Ectodermal cell (in vitro differentiated cells): ENCODE results near the gene ITM2C.
A peak's percentile ranks its signal among the peaks of the same experiment; 100 is the strongest.

Experiments used
- H3K27ac ChIP-seq: 2 replicates; pipeline ENCODE4 v1.7.0; 2013; ENCODE audit warnings: mild to moderate bottlenecking, low read depth, low read length; ENCODE audit not compliant: insufficient read depth, poor library complexity, severe bottlenecking
- H3K27me3 ChIP-seq: 2 replicates; pipeline ENCODE4 v1.7.0; 2013; ENCODE audit warnings: mild to moderate bottlenecking, low read length; ENCODE audit not compliant: insufficient read depth, control insufficient read depth, poor library complexity, severe bottlenecking
- H3K36me3 ChIP-seq: one replicate; pipeline ENCODE4 v1.7.0; 2013; ENCODE audit warnings: low read length; ENCODE audit not compliant: control insufficient read depth, insufficient read depth
- H3K4me1 ChIP-seq: one replicate; pipeline ENCODE4 v1.7.0; 2013; ENCODE audit warnings: low read length; ENCODE audit not compliant: control insufficient read depth, insufficient read depth
- H3K4me3 ChIP-seq: 2 replicates; pipeline ENCODE4 v1.7.0; 2013; ENCODE audit warnings: low read depth, low read length, control low read depth; ENCODE audit not compliant: insufficient read depth
- H3K9me3 ChIP-seq: 2 replicates; pipeline ENCODE4 v1.7.0; 2013; ENCODE audit warnings: mild to moderate bottlenecking, low read length, moderate library complexity; ENCODE audit not compliant: control insufficient read depth
- WGBS, 2 experiments: methylation state at CpG; one replicate each; pipeline ENCODE4 v1.1.7; 2013; ENCODE audit warnings: missing lambda C conversion rate in 2 of 2; 5-methylcytosine and 5-hydroxymethylcytosine counted together

Gene ITM2C

DNA sequence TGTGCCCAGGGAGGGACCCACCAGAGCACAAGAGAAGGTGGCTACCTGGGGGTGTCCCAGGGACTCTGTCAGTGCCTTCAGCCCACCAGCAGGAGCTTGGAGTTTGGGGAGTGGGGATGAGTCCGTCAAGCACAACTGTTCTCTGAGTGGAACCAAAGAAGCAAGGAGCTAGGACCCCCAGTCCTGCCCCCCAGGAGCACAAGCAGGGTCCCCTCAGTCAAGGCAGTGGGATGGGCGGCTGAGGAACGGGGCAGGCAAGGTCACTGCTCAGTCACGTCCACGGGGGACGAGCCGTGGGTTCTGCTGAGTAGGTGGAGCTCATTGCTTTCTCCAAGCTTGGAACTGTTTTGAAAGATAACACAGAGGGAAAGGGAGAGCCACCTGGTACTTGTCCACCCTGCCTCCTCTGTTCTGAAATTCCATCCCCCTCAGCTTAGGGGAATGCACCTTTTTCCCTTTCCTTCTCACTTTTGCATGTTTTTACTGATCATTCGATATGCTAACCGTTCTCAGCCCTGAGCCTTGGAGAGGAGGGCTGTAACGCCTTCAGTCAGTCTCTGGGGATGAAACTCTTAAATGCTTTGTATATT lies 14.0 kb downstream of the ITM2C start:
- Histone ChIP-seq H3K4me3 (no peak overlapping the region), H3K9me3 (no peaks in the 10 kb centered on the region), H3K4me1 (peaks cover 8% of the 10 kb centered on the region), H3K27ac (no peak overlapping the region), H3K27me3 (no peaks in the 10 kb centered on the region), H3K36me3 (peaks cover 4% of the 10 kb centered on the region)
- WGBS, 2 experiments: 93% methylated on average over 10 of the region's 10 CpGs

DNA sequence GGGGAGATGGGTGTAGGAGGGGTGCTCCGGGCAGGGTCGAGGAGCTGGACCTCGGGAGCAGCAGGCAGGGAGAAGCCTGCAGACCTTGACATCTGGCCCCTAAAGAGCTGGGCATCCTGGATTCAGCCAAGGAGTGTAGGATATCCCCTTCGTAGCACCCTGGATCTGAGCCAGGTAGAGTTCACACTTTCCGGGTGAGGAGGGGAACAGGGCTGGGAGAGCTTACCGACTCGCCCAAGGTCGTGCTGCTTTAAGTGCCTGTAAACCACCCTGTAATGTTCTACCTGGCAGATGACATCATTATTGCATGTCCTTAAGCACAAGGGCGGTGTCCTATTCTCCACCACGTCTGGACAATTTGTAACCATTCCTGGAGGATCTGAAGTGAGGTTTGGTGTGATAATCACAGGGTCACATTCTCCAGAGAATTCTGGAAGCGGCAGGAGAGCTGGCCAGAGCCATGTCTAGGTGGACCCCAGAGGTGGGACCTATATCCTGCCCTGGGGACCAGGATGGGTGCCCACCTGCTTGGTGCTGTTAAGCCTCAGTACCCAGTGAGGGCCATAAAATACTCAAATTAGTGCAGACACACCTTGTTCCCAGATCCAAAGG lies 14.6 kb downstream of the ITM2C start:
- H3K4me1 ChIP-seq: peaks cover 8% of the 10 kb centered on the region
- H3K27ac ChIP-seq: no peak overlapping the region
- H3K4me3 ChIP-seq: no peak overlapping the region
- peaks cover 4% of the 10 kb centered on the region for H3K36me3 ChIP-seq
- no peaks in the 10 kb centered on the region for H3K9me3 ChIP-seq
- H3K27me3 ChIP-seq: no peaks in the 10 kb centered on the region
- WGBS, 2 experiments: 94 to 95% methylated on average over 11 of the region's 11 CpGs

DNA sequence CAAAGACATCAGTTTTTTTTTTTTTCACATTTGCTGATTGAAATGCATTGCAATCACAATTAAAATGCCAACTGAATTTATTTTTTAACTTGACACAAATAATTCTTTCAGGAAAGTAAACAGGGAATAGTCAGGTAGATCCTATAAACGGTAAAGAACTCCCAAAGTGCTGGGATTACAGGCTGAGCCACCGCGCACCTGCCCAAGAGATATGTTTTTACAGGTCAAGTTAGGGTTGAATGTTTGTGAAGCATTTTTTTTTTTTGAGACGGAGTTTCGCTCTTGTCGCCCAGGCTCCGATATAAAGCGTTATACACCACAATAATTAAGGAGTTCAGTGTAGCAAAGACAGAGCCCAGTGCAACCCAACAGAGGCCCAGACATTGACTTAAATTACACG lies 15.1 kb downstream of the ITM2C start:
- H3K9me3 ChIP-seq: no peaks in the 10 kb centered on the region
- H3K4me1 ChIP-seq: peaks cover 8% of the 10 kb centered on the region
- H3K36me3 ChIP-seq: peaks cover 4% of the 10 kb centered on the region
- no peaks in the 10 kb centered on the region for H3K27me3 ChIP-seq
- H3K4me3 ChIP-seq: no peak overlapping the region
- 88 to 89% methylated on average over 5 to 9 of the region's 9 CpGs for WGBS, 2 experiments
- no peak overlapping the region for H3K27ac ChIP-seq

DNA sequence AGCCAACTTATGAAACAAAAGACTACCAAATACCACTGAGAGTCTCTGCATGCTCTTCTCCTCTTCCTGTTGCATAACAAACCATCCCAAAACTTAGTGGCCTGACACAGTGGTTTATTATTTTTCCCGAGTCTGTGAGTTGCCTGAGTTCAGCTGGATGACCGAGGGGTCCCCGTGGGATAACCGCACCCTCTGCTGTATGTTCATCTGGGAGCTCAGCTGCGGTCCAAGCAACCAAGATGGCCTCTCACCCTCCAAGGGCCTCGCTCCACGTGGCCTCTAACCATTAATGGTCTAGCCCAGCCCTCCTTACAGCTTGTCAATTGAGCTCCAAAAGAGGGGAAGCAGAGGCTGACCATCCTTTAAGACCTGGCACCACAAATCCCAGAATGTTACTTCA lies 17.1 kb downstream of the ITM2C start:
- WGBS, 2 experiments: 82 to 83% methylated on average over 7 of the region's 7 CpGs
- Histone ChIP-seq H3K9me3 (no peaks in the 10 kb centered on the region), H3K36me3 (peaks cover 2% of the 10 kb centered on the region), H3K4me1 (peaks cover 21% of the 10 kb centered on the region), H3K4me3 (no peak overlapping the region), H3K27ac (no peak overlapping the region), H3K27me3 (no peaks in the 10 kb centered on the region)

DNA sequence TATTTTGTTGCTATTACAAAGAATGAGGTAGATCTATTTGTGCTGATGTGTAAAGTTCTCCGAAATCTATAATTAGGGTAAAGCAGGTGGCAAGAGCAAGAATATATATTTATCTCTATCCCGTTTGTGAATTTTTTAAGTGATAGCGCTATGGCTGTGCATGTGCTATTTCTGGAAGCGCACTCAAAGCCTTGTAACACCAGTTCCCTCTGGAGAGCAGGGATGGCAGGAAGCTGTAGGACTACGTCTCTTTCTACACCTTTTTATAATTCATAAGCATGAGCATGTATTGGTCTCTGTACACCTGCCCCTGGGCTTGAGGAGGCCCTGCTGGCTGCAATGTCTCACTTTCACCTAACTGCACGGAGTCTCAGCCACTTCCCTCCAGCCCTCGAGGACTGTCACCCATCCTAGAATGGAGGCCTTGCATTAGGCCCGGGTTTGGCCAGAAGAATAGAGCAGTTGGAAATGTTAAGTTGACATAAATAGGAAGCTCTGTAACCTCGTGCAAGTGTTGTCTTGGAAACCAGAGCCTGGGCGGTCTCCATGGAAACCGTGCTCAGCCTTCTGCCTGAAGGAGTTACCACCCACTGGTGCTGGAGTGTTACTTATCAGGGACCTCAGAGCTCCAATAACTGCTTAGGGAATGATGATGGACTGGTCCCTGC lies 20.9 kb downstream of the ITM2C start:
- Histone ChIP-seq H3K36me3 (no peaks in the 10 kb centered on the region), H3K27me3 (no peaks in the 10 kb centered on the region), H3K4me1 (peaks cover 25% of the 10 kb centered on the region), H3K27ac (peak overlapping the region; percentile 38), H3K4me3 (no peak overlapping the region), H3K9me3 (no peaks in the 10 kb centered on the region)
- 50 to 59% methylated on average over 11 of the region's 11 CpGs for WGBS, 2 experiments

DNA sequence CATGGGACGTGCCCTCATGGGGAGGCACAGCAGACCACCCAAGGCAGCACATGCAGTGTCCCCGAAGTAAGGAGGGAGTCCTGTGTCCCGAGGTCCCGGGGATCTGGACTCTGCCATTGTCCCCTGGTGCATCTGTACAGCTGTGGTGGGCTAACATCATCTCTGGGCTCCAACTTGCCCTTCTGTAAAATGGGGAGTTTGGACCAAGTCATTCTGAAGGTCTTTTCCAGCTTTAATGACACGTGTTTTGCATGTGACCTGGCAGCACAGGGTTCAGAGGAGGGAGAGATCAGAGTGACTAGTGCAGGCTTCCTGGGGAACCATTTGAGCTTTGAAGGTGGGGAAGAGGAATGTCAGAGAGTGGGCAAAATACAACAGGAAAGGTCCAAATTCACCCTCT lies 21.5 kb downstream of the ITM2C start:
- Histone ChIP-seq H3K4me3 (no peak overlapping the region), H3K27me3 (no peaks in the 10 kb centered on the region), H3K27ac (peak overlapping the region; percentile 38), H3K36me3 (no peaks in the 10 kb centered on the region), H3K4me1 (peaks cover 25% of the 10 kb centered on the region), H3K9me3 (no peaks in the 10 kb centered on the region)
- WGBS, 2 experiments: 78 to 83% methylated on average over 5 of the region's 5 CpGs

DNA sequence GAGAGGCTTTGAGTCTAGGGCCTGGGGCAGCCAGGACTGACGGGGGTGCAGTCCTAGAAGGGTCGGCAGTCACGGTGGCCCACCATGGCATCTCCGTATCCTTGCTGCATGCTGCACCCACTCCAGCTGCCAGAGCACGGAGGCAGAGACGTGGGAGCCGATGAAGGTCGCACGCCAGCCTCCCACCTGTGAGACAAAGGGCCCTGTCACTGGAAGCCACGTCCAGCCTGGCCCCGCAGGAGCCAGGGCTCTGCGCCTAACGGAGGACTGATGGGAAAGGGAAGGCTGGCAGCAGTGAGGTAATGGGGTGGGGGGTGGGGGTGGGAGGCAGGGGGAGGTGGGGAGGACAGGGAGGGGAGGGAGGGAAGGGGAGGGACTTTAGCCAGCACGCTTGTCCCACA lies 21.9 kb downstream of the ITM2C start:
- Histone ChIP-seq H3K9me3 (no peaks in the 10 kb centered on the region), H3K27me3 (no peaks in the 10 kb centered on the region), H3K4me1 (peaks cover 25% of the 10 kb centered on the region), H3K36me3 (no peaks in the 10 kb centered on the region), H3K27ac (peak overlapping the region; percentile 0), H3K4me3 (no peak overlapping the region)
- 57 to 59% methylated on average over 12 to 13 of the region's 14 CpGs for WGBS, 2 experiments

DNA sequence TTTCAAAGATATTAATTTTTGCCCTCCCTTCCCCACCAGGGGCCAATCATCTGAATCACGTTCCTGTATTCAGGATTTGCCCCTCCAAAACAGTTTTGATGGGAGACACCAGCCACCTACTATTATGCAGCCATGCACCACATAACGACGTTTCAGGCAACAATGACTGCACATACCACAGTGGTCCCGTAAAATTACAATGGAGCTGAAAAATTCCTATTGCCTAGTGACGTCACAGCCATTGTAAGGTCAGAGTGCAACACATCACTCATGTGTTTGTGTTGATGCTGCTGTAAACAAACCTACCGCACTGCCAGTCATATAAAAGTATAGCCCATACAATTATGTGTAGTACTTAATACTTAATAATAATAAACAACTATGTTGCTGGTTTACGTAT lies 22.6 kb downstream of the ITM2C start:
- 70 to 79% methylated on average over 5 to 6 of the region's 7 CpGs for WGBS, 2 experiments
- H3K4me1 ChIP-seq: peaks cover 25% of the 10 kb centered on the region
- H3K4me3 ChIP-seq: no peak overlapping the region
- no peak overlapping the region for H3K27ac ChIP-seq
- H3K9me3 ChIP-seq: no peaks in the 10 kb centered on the region
- no peaks in the 10 kb centered on the region for H3K27me3 ChIP-seq
- H3K36me3 ChIP-seq: no peaks in the 10 kb centered on the region

DNA sequence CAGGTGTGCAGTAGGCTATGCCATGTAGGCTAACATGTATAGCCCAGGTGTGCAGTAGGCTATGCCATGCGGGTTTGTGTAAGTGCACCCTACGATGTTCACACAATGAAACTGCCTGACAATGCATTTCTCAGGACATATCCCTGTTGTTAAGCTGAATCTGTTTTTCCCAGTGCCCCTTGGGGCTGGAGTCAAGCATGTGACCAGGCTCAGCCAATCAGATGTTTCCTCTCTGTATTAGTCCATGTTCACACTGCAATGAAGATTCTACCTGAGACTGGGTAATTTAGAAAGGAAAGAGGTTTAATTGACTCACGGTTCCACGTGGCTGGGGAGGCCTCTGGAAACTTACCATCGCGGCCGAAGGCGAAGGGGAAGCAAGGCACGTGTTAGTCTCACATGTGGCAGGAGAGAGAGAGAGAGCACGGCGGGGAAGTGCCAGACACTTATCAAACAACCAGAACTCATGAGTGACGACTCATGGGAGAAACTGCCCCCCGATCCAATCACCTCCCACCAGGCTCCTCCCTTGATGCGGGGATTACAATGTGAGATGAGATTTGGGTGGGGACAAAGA lies 24.2 kb downstream of the ITM2C start:
- H3K9me3 ChIP-seq: no peaks in the 10 kb centered on the region
- no peaks in the 10 kb centered on the region for H3K27me3 ChIP-seq
- H3K27ac ChIP-seq: no peak overlapping the region
- H3K4me3 ChIP-seq: no peak overlapping the region
- H3K4me1 ChIP-seq: peaks cover 35% of the 10 kb centered on the region
- no peaks in the 10 kb centered on the region for H3K36me3 ChIP-seq
- WGBS, 2 experiments: 92 to 95% methylated on average over 11 to 12 of the region's 14 CpGs

DNA sequence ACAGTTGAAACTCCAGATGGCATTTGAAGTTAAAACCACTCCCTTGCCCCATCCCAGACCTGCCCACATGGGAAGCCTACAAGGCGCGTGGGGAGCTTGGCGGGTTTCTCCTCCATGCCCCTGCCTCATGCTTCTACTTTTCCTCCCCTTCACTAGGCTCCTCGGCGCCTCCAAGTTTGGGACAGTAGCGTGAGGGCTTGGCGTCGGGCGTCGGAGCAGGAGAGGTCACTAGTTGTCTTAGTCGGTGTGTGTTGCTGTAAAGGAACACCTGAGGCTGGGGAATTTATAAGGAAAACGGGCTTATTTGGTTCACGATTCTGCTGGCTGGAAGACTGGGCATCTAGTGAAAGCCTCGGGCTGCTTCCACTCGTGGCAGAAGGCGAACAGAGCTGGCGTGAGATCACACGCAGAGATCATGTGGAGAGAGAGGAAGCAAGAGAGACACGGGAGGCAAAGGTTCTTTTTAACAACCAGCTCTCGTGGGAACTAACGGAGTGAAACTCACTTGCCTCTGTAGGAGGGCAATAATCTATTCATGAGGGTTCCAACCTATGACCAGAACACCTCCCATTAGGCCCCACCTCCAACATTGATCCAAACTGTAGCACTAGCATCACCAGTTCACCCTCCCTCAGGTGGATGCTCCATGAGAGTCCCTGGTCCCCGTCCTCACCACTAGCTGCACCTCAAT lies 25.3 kb downstream of the ITM2C start:
- WGBS, 2 experiments: 94 to 95% methylated on average over 22 of the region's 22 CpGs
- Histone ChIP-seq H3K27ac (no peak overlapping the region), H3K36me3 (no peaks in the 10 kb centered on the region), H3K4me1 (peaks cover 35% of the 10 kb centered on the region), H3K9me3 (no peaks in the 10 kb centered on the region), H3K4me3 (no peak overlapping the region), H3K27me3 (no peaks in the 10 kb centered on the region)
